HG03103 (cell line): ENCODE results near the gene CNOT3.
A peak's percentile ranks its signal among the peaks of the same experiment; 100 is the strongest.

Experiments
- ATAC-seq: cut with Tn5 transposase; IDR thresholded peaks from one replicate; pipeline ENCODE4 v1.9.1; 2021; ENCODE audit warnings: low read depth; ENCODE audit not compliant: unreplicated experiment

The CNOT3 gene

DNA sequence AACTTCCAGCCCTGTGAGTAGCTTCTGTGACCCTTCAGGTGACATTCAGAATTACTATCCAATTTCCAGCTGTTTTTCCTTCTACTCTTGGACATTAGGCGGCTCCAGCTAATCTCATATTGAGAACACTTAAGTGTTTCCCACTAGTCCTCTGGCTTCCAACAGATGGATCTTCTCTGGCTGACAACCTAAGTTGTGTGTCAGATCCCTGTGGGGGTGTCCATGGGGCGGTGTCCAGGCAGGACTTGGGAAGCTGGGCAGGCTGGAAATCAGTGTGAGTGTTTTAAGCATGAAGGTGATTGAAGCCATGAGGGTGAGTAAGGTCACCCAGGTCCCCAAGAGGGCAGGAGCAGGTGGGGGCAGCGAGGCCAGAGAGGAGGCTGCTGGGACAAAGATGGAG is 10.1 kb downstream of the CNOT3 start:
- no peak for ATAC-seq

DNA sequence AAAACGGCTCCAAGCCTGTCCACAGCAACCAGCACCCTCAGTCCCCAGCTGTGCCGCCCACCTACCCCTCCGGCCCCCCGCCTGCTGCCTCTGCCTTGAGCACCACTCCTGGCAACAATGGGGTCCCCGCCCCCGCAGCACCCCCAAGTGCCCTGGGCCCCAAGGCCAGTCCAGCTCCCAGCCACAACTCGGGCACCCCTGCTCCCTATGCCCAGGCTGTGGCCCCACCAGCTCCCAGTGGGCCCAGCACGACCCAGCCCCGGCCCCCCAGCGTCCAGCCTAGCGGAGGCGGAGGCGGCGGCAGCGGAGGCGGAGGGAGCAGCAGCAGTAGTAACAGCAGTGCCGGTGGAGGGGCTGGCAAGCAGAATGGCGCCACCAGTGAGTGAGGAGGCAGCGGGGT is 10.6 kb downstream of the CNOT3 start:
- ATAC-seq: no peak

DNA sequence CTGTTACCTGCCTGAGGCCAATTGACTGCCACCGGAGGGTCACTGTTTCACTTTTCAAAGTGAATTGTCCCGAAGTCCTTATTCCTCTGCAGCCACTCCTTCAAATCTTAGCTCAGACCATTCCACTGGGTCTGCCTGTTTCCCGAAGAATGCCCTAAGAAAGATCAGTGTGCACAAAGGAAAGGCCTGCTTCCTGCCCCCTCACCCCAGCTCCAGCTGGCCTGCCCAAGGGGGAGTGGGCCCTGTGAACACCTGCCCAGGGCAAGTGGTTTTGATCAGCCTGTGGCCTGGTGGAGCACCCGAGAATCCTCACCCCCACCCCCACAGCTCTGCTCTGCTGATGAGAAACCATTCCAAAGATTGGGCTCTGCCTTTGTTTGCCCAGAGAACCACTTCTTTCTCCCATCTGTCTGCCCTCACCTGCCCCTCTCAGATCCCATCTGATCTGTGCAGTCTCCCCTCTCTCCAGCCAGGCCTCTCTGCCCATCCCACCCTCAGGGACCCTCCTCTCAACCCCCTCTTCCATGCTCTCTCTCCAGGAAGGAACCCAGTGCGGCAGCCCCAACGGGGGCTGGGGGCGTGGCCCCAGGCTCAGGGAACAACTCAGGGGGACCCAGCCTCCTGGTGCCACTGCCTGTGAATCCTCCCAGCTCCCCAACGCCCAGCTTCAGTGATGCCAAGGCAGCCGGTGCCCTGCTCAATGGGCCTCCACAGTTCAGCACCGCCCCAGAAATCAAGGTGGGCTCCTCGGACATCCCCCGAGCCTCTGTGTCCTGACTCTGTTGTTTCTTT is 11.7 kb downstream of the CNOT3 start:
- no peak for ATAC-seq

DNA sequence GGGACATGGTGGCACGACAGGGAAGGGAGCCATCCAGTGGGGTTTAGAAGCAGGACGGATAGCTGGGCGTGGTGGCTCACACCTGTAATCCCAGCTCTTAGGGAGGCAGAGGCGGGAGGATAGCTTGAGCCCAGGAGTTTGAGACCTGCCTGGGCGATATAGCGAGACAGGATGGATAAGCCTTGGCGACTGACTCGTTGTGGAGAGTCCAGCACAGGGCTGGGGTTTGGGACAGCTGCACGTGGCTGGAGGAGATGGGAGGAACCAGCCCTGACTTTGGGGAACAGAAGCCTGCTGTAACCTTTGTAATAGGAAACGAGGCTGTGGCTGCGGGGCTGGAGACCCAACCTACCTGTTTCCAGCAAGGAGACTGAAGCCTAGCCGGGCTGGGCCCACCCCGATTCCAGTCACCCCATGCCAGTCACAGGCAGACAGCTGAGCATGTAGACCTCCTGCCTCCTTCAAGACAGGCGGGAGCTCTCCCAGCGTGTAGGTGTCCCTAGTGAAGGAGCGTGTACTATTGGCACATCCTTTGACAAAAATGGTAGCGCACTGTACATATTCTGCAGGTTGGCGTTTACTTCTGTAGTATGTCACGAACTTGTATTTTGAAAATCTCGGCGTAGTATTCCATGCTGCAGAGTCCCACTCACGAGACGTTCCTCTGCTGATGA is 13.9 kb downstream of the CNOT3 start:
- ATAC-seq: no peak

DNA sequence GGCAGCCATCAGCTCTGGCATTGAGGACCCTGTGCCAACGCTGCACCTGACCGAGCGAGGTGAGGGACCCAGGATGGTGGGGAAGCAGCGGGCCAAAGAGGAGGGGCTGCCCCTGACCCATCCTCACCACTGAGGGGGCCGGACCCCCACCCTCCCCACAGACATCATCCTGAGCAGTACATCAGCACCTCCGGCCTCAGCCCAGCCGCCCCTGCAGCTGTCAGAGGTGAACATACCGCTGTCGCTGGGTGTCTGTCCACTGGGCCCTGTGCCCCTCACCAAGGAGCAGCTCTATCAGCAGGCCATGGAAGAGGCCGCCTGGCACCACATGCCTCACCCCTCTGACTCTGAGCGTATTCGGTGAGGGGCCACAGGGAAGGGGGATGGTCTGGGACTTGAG is 14.7 kb downstream of the CNOT3 start:
- ATAC-seq: no peak

DNA sequence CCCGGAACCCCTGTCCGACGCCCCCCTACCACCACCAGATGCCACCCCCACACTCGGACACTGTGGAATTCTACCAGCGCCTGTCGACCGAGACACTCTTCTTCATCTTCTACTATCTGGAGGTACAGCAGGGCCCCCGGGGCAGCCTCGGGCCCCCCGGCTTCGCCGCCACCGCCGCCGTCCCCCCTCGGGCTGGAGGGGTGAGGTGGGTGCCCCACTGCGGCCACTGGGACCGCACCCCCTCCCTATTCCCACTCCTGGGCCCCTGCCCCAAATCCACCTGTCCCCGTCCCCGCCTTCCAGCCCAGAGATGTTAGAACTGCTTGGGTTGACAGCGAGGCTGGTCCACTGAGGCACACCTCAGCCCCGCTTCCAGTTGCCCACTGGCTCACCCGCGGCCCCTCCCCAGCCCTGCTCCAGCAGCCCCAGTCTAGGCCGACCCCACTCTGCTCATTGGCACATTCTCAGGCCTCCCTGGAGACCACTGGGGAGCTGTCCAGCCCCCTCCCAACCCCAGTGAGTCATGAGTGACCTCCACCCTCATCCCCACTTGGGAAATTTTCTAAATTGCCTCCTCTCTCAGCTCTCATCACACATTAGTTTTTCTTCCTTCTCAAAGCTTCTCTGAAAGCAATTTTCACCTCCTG is 15.4 kb downstream of the CNOT3 start:
- no peak for ATAC-seq

DNA sequence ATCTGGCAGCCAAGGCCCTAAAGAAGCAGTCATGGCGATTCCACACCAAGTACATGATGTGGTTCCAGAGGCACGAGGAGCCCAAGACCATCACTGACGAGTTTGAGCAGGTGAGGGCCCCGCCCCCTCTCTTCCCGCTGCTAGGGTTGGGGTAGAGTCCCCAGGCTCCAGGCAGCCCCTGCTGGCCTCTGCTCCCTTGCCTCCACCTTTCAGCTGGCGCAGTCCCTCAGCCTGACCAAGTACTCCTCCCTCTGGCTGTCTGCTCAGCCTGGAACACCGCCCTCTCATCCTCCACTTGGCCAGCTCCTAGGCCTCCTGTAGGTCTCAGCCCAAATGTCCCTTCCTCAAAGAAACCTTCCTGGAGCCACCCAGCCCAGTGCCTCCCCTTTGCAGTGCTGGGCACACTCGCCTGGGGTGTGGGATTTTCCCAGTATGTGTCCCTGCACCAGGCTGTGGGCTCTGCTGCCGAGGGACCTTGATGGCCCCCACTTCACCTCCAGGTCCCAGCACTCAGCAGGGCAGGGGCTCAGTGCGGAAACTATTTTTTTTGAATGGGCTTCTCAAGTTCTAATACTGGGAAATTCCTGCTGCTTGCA is 16.3 kb downstream of the CNOT3 start:
- no peak for ATAC-seq

DNA sequence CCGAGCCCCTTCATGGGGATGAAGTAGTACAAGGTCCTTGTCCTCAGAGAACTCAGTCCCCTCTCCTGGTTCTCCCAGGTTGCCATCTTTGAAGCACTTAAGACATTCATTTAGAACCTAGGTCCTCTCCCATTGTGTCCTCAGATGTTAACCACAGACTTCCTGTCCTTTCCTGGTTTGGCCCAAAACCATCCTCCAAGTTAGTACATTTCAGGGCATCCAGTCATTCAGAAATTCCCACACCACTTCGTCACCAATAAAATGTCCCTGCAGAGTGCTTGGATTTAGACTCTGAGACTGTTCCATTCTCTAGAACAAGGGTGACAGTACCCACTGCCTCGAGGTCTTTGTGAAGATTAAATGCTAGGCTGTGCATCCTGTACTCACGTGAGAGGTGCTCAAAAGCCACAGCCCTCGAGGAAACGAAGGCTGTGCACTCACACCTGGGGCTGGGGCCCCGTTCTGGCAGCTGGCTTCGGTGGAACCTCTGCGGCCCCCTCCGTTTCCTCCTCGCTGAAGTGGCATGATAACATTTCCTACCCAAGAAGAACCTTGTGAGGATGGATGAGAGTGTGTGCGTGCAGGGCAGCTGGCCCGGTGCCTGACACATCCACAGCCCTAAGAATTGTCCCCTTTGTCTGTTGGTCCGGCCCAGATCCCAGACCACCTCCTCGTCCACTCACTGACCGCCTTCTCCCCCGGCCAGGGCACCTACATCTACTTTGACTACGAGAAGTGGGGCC is 17.2 kb downstream of the CNOT3 start:
- no peak for ATAC-seq

DNA sequence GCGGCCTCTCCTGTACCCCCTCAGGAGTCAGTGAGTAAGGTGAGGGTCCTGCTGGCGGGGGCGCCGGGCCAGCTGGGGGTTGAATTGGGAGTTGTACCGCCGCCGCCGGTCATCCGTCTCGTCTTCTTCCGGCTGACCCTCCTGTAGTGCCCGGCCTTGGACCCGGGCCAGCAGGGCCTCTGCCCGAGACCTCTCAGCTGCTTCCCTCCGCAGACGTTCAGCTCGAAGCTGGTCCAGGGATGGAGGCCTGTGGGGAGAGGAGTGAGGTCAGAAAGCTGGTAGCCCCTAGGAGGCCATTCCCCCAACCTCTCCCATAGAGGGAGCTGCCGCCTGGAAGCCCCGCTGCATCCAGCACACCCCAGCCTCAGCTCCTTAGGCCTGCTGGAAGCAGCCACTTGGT is 18.1 kb downstream of the CNOT3 start:
- no peak for ATAC-seq

DNA sequence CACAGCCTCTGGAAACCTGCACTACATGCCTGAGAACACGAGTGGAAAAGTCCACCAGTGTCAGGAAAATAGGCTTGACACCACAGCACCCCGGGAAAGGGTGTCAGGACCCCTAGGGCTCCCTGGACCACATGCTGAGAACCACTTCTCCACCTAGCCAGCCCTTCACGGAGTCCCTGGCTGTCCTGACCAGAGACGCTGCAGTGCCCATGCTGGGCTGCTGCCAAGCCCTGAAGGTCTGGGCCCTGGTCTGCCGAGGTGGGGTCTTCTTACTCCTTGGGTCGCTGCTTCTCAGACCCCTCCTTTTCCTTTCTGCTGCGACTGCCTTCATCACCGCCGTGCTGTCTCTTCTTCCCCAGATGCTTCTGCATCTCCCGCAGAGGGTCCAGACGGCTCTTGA is 18.9 kb downstream of the CNOT3 start:
- ATAC-seq: no peak

DNA sequence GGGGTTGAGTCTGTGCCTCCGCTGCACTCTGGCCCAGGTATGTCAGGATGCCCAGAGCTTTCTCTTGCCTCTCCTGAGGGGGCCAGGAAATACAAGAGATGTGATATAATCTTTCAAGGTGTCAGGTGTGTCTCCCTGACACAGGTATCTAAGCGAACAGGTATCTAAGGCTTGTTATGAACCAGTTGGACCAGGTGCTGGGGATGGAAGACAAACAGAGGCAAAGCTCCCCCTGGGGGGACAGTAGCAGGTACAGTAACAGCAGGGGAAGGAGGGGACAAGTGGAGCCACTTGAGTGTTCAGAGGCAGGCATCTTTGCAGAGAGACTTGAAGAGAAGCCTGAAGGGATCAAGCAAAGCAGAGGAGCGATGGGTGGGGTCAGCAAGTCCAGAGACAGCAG is 19.4 kb downstream of the CNOT3 start:
- ATAC-seq: no peak

DNA sequence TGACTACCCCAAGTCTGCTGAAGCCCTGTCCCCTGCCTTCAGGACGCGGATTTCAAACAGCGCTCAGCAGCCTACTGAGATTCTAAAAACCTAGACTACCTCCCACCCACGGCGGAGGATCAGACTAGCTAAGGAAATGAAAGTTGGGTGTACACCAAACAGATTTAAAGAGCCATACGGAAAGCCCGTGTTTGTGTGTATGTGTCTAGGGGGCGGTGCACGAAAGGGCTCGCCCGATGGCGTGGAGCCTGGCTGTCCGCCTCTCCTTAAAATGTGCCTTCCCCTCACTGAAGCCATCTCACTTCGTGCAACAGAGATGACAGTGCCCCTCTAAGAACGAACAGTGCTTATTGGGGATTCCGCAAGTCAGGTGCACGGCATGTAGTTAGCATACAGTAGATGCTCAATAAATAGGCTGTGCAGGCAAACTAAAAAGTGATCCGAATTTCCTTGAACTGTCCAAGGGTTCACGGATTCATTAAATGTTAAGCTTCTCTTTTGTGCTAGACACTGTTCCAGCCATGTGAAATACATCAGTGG is 21.3 kb downstream of the CNOT3 start:
- no peak for ATAC-seq

DNA sequence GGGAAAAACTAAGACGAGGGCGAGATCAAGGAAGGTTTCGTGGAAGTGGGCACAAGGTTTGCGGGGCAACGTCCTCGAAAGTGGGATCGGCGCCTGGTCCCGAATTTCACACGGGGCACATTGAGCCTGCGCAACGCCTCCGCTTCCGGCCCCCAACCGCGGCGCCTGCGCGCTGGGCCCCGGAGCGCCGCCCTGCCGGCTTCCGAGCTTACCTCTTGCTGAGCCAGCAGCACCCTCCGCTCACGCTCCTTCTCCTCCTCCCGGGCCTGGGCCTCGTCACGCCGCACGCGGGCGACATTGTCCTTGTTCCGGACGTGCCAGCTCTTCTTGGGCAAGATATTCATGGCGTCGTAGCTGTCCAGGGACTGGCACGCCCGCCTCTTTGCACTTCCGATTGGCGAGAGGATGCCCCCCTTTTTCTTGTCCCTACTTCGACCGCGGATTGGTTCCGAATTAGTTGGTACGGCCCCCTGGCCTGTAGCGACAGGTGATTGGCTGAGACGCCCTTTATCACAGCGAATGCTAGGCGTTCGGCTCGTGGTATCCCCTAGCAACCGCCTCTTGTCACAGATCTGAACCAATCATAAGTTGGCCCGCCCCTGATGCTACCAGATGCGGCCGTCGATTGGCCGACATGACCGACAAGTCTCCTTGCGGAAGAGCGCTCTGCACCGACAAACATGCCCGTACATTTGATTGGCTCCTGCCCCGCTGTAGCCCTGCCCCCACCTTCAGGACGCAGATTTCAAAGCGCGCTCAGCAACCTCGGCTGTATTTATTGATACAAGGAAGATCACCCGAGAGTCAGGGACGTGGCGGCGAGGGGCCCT is 22.0 kb downstream of the CNOT3 start, which contains the start of gene LENG1:
LENG1 (minus strand) TSS at position 370 of the 830 bp plus-strand sequence; CDS start at position 344, 26 bp downstream.
- peak; percentile 88 for ATAC-seq

DNA sequence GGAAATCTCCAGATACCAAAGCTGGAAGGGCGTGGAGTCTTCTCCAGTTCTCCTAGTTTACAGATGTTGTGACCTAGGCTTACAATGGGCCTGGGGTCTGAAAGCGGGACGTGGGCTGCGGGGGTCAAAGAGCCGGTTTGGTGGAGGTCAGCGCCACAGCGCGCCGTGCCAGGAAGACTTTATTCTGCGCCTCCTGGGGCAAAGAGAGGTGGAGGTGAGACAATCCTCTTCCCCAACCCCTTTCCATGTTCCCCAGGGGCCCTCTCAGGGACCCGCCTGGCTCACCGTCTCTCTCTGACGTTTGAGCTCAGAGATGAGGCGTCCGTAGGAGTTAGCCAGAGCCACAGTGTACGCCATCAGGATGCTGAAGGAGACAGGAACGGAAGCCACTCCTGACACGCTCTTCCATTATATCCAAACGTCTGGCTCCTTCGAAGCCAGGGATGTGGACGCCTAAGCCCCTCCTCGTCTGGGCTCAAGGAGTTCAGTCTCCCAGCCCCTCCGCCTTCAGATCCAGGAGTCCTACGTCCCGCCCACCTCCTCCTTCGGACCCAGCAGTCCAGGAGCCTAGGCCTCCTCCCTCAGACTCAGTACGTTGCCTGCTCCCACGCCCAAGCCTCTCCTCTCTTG is 22.7 kb downstream of the CNOT3 start:
- ATAC-seq: peak; percentile 1

DNA sequence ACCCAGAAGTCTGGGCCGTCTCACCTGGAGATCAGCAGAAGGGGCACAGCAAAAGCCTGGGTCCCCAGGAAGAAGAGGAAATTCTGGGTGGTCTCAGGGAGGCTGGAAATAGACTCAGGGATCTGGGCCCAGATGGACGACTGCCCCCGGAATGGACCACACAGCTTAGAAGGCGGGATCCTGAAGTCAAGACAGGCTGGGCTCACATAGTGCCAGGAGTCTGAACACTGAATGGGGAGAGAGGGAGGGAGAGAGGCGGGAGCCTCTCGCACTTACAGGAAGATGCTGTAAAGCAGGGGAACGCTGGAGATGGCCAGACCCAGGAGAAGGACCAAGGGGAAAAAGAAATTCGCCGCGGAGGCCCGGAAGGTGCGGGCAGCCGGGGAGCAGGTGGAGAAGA is 23.3 kb downstream of the CNOT3 start:
- ATAC-seq: no peak

DNA sequence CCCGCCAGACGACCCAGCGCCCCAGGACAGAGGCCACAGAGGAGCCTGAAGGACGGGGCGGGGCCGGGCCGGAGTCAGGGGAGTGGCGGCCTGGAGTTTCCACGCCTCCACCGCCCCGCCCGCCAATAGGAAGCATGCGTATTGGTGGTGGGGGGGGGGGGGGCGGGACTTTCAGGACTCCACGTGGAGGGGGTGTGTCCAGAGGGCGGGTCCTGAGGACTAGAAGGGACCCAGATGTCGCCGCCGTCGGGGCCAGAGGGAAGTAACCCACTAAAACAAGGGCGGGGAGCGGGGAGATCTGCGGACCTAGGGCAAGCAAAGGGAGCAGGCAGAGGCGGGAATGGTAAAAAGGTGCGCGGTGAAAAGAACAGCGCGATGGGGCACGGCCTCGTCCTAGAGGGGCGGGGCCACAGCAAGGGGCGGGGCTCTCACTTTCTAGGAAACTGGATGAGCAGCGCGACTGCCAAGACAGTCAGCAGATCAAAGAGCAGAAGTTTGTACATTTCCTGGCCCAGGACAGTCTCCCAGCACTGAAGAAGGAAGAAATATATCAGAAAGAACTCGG is 24.8 kb downstream of the CNOT3 start:
- ATAC-seq: no peak

DNA sequence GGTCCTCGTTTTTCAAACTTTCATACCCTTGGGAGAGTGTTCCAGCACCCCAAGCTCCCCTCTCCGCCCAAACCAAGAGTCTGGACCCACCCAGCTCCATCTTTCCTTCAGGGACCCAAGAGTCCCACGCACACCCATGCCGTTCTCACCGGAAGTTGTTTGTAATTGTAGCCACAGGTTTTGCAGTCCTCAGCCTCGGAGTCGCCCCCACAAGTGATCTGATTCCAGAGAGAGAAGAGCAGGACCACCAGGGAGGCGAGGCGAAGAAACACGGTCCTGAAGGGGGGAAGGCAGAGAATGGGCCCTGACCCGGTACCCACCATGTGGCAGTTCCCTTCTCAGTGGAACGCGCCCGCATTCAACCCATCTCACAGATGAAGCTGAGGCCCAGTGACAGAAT is 25.3 kb downstream of the CNOT3 start:
- ATAC-seq: no peak

DNA sequence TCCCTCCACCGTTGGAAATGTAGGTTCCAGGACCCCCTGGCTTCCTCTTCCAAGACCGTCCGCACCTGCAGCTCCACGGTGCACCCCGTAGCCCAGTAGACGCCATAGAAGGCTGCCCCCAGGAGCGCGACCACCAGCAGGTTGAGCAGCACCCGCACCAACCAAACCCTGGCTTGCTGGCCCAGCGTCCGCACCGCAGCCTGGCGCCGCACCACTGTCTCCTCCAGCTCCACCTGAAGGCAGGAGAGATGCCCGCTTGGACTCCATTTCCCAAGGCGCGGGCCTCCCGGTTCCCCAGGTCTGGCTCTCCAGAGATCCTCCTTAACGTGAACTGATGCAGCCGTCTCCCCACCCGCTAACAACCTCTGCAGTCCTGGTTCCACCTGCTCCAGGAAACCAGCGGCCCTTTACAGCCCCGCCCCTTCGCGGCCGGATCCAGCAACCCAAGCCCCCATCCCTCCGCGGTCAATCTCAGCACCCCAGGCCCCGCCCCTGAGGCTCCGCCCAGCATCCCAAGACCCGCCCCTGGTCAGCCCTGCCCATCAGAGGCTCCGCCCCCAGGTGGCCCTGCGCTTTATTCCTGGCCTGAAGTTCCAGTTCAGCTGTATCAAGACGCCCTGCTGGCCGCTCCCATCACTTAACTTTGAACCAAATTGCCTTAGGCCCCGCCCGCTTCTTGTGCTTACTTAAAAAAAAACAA is 27.0 kb downstream of the CNOT3 start:
- ATAC-seq: no peak
